ENCODE data around the gene TAF11L14.

- TF ChIP-seq ZNF274 (IDR thresholded peaks at IDR 0.05; ENCODE audit: low read depth, low read length) (no peak), SUZ12 (IDR thresholded peaks at IDR 0.05; ENCODE audit: extremely low read depth, insufficient read depth, insufficient read length) (no peak)
Observed at GRCh38 chr5:17619354-17619753, 14.9 kb upstream of the TAF11L14 start.

Data from NT2/D1 (cell line).